ENCODE data around the gene KCNJ1. TPM values are rescaled to one million over a fixed set of nuclear protein-coding genes. Genes with fewer than 3 reads are reported as not detected.
A peak's percentile ranks its signal among the peaks of the same experiment; 100 is the strongest.

KCNJ1 gene
- total RNA-seq, 1 donor: not detected

GRCh38 chr11:128901653-128902514 lies 34.8 kb upstream of the KCNJ1 start:
- Histone ChIP-seq H4K20me1 (ENCODE audit: insufficient read depth, low read length) (no peaks in the 10 kb centered on the region), H3K4me3 (ENCODE audit: insufficient read depth, low read length) (no peak overlapping the region), H2AFZ (ENCODE audit: low read length) (no peak overlapping the region), H3K27me3 (ENCODE audit: insufficient read depth, low read length) (no peaks in the 10 kb centered on the region), H3K36me3 (ENCODE audit: insufficient read depth, low read length) (no peaks in the 10 kb centered on the region), H3K4me2 (ENCODE audit: insufficient read depth, low read length) (no peak overlapping the region), H3K27ac (ENCODE audit: low read depth, low read length) (peak overlapping the region; percentile 17), H3K4me1 (ENCODE audit: insufficient read depth, low read length) (peaks cover 34% of the 10 kb centered on the region), H3K79me2 (ENCODE audit: insufficient read depth, low read length) (no peaks in the 10 kb centered on the region), H3K9me3 (ENCODE audit: low read depth, low read length) (no peaks in the 10 kb centered on the region)
- no peak for TF ChIP-seq CTCF (IDR thresholded peaks at IDR 0.05; ENCODE audit: extremely low read depth, low read depth, low read length)
- peak; percentile 42 for DNase-seq (ENCODE audit: insufficient read length, low spot score, missing footprints)

DNA sequence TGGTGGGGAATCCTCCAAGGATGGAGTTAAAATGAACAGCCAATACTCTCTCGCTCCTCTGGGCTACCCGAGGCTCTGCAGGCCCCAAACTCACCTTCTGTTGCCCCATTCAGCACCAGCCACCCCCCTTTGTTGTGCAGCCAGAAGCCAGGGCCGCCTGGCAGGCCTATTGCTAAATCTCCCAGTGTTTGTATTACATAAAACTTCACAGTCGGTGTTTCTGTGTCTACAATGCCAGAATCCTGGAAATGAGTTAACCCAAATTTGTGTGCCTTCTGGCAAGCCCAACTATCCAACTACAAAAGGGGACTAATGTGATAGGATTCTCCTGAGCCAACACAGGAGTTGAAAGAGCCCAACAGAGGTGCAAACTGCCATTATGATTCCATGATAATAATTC lies 33.4 kb upstream of the KCNJ1 start:
- Histone ChIP-seq H3K4me3 (ENCODE audit: insufficient read depth, low read length) (no peak overlapping the region), H3K4me1 (ENCODE audit: insufficient read depth, low read length) (peaks cover 28% of the 10 kb centered on the region), H4K20me1 (ENCODE audit: insufficient read depth, low read length) (no peaks in the 10 kb centered on the region), H3K9me3 (ENCODE audit: low read depth, low read length) (no peaks in the 10 kb centered on the region), H3K27ac (ENCODE audit: low read depth, low read length) (no peak overlapping the region), H3K4me2 (ENCODE audit: insufficient read depth, low read length) (no peak overlapping the region), H3K27me3 (ENCODE audit: insufficient read depth, low read length) (no peaks in the 10 kb centered on the region), H3K79me2 (ENCODE audit: insufficient read depth, low read length) (no peaks in the 10 kb centered on the region), H2AFZ (ENCODE audit: low read length) (no peak overlapping the region), H3K36me3 (ENCODE audit: insufficient read depth, low read length) (no peaks in the 10 kb centered on the region)
- TF ChIP-seq CTCF (IDR thresholded peaks at IDR 0.05; ENCODE audit: extremely low read depth, low read depth, low read length): no peak
- no peak for DNase-seq (ENCODE audit: insufficient read length, low spot score, missing footprints)

DNA sequence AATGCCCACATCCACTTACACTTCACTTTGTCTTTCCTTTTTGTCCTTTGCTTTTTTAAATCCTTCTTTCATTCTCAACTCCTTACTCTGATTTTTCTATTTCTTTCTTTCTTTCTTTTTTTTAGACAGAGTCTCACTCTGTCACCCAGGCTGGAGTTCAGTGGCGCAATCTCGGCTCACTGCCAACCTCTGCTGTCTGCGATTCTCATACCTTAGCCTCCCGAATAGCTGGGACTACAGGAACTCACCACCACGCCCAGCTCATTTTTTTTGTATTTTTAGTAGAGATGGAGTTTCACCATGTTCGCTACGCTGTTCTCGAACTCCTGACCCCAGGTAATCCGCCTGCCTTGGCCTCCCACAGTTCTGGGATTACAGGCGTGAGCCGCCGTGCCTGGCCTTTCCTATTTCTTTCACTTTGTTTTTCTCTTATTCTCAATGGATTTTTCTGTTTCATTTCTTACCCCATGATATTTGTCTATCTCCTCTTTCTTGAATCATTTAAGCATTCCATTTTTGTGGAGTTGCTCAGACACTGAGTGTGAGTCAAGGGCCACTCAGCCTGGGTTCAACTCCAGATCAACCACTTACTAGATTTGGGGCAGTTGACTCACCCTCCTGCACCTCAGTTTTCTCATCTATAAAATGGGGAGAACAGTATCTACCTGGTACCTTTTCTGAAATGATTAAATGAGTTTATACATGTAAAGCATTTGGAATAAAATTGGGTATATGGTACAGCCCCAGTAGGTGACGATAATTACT lies 31.7 kb upstream of the KCNJ1 start:
- Histone ChIP-seq H3K9me3 (ENCODE audit: low read depth, low read length) (no peaks in the 10 kb centered on the region), H3K27ac (ENCODE audit: low read depth, low read length) (no peak overlapping the region), H3K79me2 (ENCODE audit: insufficient read depth, low read length) (no peaks in the 10 kb centered on the region), H3K36me3 (ENCODE audit: insufficient read depth, low read length) (no peaks in the 10 kb centered on the region), H3K27me3 (ENCODE audit: insufficient read depth, low read length) (no peaks in the 10 kb centered on the region), H3K4me3 (ENCODE audit: insufficient read depth, low read length) (peak overlapping the region; percentile 36), H3K4me2 (ENCODE audit: insufficient read depth, low read length) (peak overlapping the region; percentile 59), H4K20me1 (ENCODE audit: insufficient read depth, low read length) (no peaks in the 10 kb centered on the region), H2AFZ (ENCODE audit: low read length) (no peak overlapping the region), H3K4me1 (ENCODE audit: insufficient read depth, low read length) (peaks cover 17% of the 10 kb centered on the region)
- no peak for DNase-seq (ENCODE audit: insufficient read length, low spot score, missing footprints)
- TF ChIP-seq CTCF (IDR thresholded peaks at IDR 0.05; ENCODE audit: extremely low read depth, low read depth, low read length): no peak

DNA sequence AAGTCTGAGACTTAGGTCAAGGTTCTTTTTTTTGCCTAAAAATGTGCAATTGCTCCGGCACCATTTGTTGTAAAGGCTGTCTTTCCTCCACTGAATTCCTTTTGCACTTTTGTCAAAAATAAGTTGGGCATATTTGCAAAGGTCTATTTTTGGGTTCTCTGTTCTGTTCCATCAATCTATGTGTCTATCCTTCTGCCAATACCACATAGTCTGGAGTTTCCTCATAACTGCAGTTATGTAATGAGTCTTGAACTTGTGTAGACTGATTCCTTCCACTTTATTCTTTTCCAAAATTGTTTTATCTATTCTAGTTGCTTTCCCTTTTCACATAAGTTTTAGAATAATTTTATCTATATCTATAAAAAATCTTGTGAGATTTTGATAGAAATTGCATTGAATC lies 30.7 kb upstream of the KCNJ1 start:
- DNase-seq (ENCODE audit: insufficient read length, low spot score, missing footprints): no peak
- H3K9me3 ChIP-seq (ENCODE audit: low read depth, low read length): no peaks in the 10 kb centered on the region
- H2AFZ ChIP-seq (ENCODE audit: low read length): no peak overlapping the region
- H3K79me2 ChIP-seq (ENCODE audit: insufficient read depth, low read length): no peaks in the 10 kb centered on the region
- no peak for TF ChIP-seq CTCF (IDR thresholded peaks at IDR 0.05; ENCODE audit: extremely low read depth, low read depth, low read length)
- H3K4me3 ChIP-seq (ENCODE audit: insufficient read depth, low read length): no peak overlapping the region
- no peaks in the 10 kb centered on the region for H3K36me3 ChIP-seq (ENCODE audit: insufficient read depth, low read length)
- no peaks in the 10 kb centered on the region for H3K27me3 ChIP-seq (ENCODE audit: insufficient read depth, low read length)
- no peaks in the 10 kb centered on the region for H4K20me1 ChIP-seq (ENCODE audit: insufficient read depth, low read length)
- H3K4me2 ChIP-seq (ENCODE audit: insufficient read depth, low read length): no peak overlapping the region
- no peak overlapping the region for H3K27ac ChIP-seq (ENCODE audit: low read depth, low read length)
- H3K4me1 ChIP-seq (ENCODE audit: insufficient read depth, low read length): peaks cover 8% of the 10 kb centered on the region
